PC-3 (cell line): ENCODE measurements around the gene TELO2. TPM values are rescaled to one million over a fixed set of nuclear protein-coding genes. Genes with fewer than 3 reads are reported as not detected.

Source experiments
- ATAC-seq: fragments of 200-7000 bp; cut with Tn5 transposase; 2 replicates; pipeline ENCODE4 v1.9.1; 2020; ENCODE audit warnings: mild to moderate bottlenecking, moderate library complexity
- BruUV-seq: library from RNA; stranded (reverse); fragments of 400-500 nt; replicated peaks from 2 replicates; lab custom pipeline; 2021; lab: Mats Ljungman, UMichigan
- CTCF ChIA-PET: fragments of 300-600 bp; sonication (Branson Sonifier 250); formaldehyde crosslinking; loops from one replicate; lab custom pipeline; 2022; ENCODE audit warnings: antibody characterized with exemption; lab: Charles Lee
- POLR2A ChIA-PET: fragments of 300-600 bp; sonication (Branson Sonifier 250); formaldehyde crosslinking; loops from one replicate; lab custom pipeline; 2022; ENCODE audit warnings: antibody characterized with exemption; ENCODE audit not compliant: unreplicated experiment; lab: Charles Lee
- DNase-seq: peaks from one replicate; pipeline ENCODE4 v3.0.0-alpha.2; 2015
- H2AFZ ChIP-seq: fragments of 300-600 bp; sonication (generic); 2 replicates; pipeline ENCODE4 v1.6.0; 2016; ENCODE audit warnings: antibody characterized with exemption, low read length
- H3F3A ChIP-seq: fragments of 300-600 bp; sonication (generic); one replicate; pipeline ENCODE4 v1.6.0; 2017; ENCODE audit warnings: antibody characterized with exemption, low read length, control low read depth, mild to moderate bottlenecking; ENCODE audit not compliant: unreplicated experiment
- H3K27ac ChIP-seq: fragments of 300-600 bp; sonication (generic); 2 replicates; pipeline ENCODE4 v1.5.1; 2016; ENCODE audit warnings: mild to moderate bottlenecking, low read length
- H3K27me3 ChIP-seq: fragments of 300-600 bp; sonication (generic); 2 replicates; pipeline ENCODE4 v1.6.1; 2016; ENCODE audit warnings: low read length, mixed read lengths
- H3K36me3 ChIP-seq: fragments of 300-600 bp; sonication (generic); 2 replicates; pipeline ENCODE4 v1.6.1; 2016; ENCODE audit warnings: low read depth, mixed run types, low read length, mixed read lengths
- H3K4me1 ChIP-seq: fragments of 300-600 bp; sonication (generic); 2 replicates; pipeline ENCODE4 v1.5.1; 2016; ENCODE audit warnings: low read length; ENCODE audit not compliant: insufficient read depth
- H3K4me2 ChIP-seq: fragments of 300-600 bp; sonication (generic); 2 replicates; pipeline ENCODE4 v1.6.0; 2016; ENCODE audit warnings: low read length
- H3K4me3 ChIP-seq: fragments of 300-600 bp; sonication (generic); 2 replicates; pipeline ENCODE4 v1.5.1; 2016; ENCODE audit warnings: mild to moderate bottlenecking, low read length, mixed read lengths
- H3K79me2 ChIP-seq: fragments of 300-600 bp; sonication (generic); 2 replicates; pipeline ENCODE4 v1.6.1; 2017; ENCODE audit warnings: low read length, mixed read lengths
- H3K9ac ChIP-seq: fragments of 300-600 bp; sonication (generic); 2 replicates; pipeline ENCODE4 v1.6.0; 2016; ENCODE audit warnings: mild to moderate bottlenecking, low read length
- H3K9me2 ChIP-seq: fragments of 300-600 bp; sonication (generic); replicated peaks from 2 replicates; pipeline ENCODE4 v1.6.1; 2016; ENCODE audit warnings: mixed run types, low read length, mixed read lengths
- H3K9me3 ChIP-seq: fragments of 300-600 bp; sonication (generic); 2 replicates; pipeline ENCODE4 v1.6.1; 2016; ENCODE audit warnings: low read length, mixed read lengths
- H4K20me1 ChIP-seq: fragments of 300-600 bp; sonication (generic); 2 replicates; pipeline ENCODE4 v1.6.1; 2016; ENCODE audit warnings: low read length, mixed read lengths
- CTCF ChIP-seq: fragments of 300-600 bp; sonication (generic); conservative IDR thresholded peaks from 2 replicates; pipeline ENCODE4 v1.5.1; 2017; ENCODE audit warnings: antibody characterized with exemption, low read depth, mild to moderate bottlenecking, low read length
- EZH2 ChIP-seq: fragments of 300-600 bp; sonication (generic); IDR thresholded peaks from one replicate; pipeline ENCODE4 v1.6.1; 2017; ENCODE audit warnings: antibody characterized with exemption, mild to moderate bottlenecking, low read length; ENCODE audit not compliant: unreplicated experiment
- EZH2phosphoT487 ChIP-seq: fragments of 300-600 bp; sonication (generic); IDR thresholded peaks from 2 replicates; pipeline ENCODE4 v1.6.1; 2018; ENCODE audit warnings: mild to moderate bottlenecking, antibody characterized with exemption, low read length, borderline replicate concordance
- intact Hi-C: fragments of 100-400 bp; cut with micrococcal nuclease; formaldehyde crosslinking; loops from 2 replicates; pipeline ENCODE4 v1.9.0; 2023
- total RNA-seq: library from RNA; depleted of rRNA; stranded (reverse); fragments of >200 nt; gene quantifications from 2 replicates; pipeline ENCODE4 v1.2.3, GENCODE V29; 2014

Gene TELO2
- total RNA-seq, 1 experiment from 2014 or later: 37.8 TPM

- Histone ChIP-seq H3K4me1 (peaks cover 7% of the 10 kb centered on the region; the same call in 1 of the 2 replicates), H3K9ac (no peak overlapping the region), H3F3A (no peaks in the 10 kb centered on the region), H3K9me2 (no peaks in the 10 kb centered on the region), H4K20me1 (no peaks in the 10 kb centered on the region), H3K4me2 (no peak overlapping the region), H3K9me3 (no peaks in the 10 kb centered on the region), H3K79me2 (no peaks in the 10 kb centered on the region), H3K27me3 (no peaks in the 10 kb centered on the region), H2AFZ (no peak overlapping the region), H3K4me3 (no peak overlapping the region), H3K36me3 (no peaks in the 10 kb centered on the region), H3K27ac (no peak overlapping the region)
- TF ChIP-seq EZH2phosphoT487 (no peak), EZH2 (no peak), CTCF (no peak)
- ChIA-PET CTCF (no interaction called here), POLR2A (no interaction called here)
- ATAC-seq (no peak), DNase-seq (no peak)
- intact Hi-C loops: no loop called here
- BruUV-seq: no TSS peak
Measured at GRCh38 chr16:1550069-1550468, 56.9 kb downstream of the TELO2 start.

- H4K20me1 ChIP-seq: no peaks in the 10 kb centered on the region
- no peak overlapping the region for H3K9ac ChIP-seq
- intact Hi-C loops: no loop called here
- H3K27me3 ChIP-seq: no peaks in the 10 kb centered on the region
- no peak overlapping the region for H3K4me2 ChIP-seq
- H3K4me1 ChIP-seq: peaks cover 7% of the 10 kb centered on the region; the same call in 1 of the 2 replicates
- no peak for DNase-seq
- no peaks in the 10 kb centered on the region for H3K9me3 ChIP-seq
- no peak for ATAC-seq
- no peak overlapping the region for H3K4me3 ChIP-seq
- POLR2A ChIA-PET: no interaction called here
- H3K9me2 ChIP-seq: no peaks in the 10 kb centered on the region
- H3K79me2 ChIP-seq: no peaks in the 10 kb centered on the region
- no peak overlapping the region for H2AFZ ChIP-seq
- H3F3A ChIP-seq: no peaks in the 10 kb centered on the region
- no TSS peak for BruUV-seq
- CTCF ChIA-PET: no interaction called here
- TF ChIP-seq CTCF: no peak
- no peaks in the 10 kb centered on the region for H3K36me3 ChIP-seq
- H3K27ac ChIP-seq: no peak overlapping the region
Measured at GRCh38 chr16:1550696-1551095, 57.5 kb downstream of the TELO2 start.

GRCh38 chr16:1551166-1551565 is 58.0 kb downstream of the TELO2 start:
- no peak overlapping the region for H3K4me2 ChIP-seq
- BruUV-seq: no TSS peak
- POLR2A ChIA-PET: no interaction called here
- H2AFZ ChIP-seq: no peak overlapping the region
- CTCF ChIA-PET: no interaction called here
- no peaks in the 10 kb centered on the region for H3K9me3 ChIP-seq
- no peaks in the 10 kb centered on the region for H3K9me2 ChIP-seq
- no peaks in the 10 kb centered on the region for H4K20me1 ChIP-seq
- intact Hi-C loops: no loop called here
- no peaks in the 10 kb centered on the region for H3K79me2 ChIP-seq
- TF ChIP-seq EZH2phosphoT487 (no peak), EZH2 (no peak), CTCF (no peak)
- no peaks in the 10 kb centered on the region for H3K36me3 ChIP-seq
- no peaks in the 10 kb centered on the region for H3K27me3 ChIP-seq
- no peak overlapping the region for H3K4me3 ChIP-seq
- ATAC-seq (no peak), DNase-seq (no peak)
- no peak overlapping the region for H3K27ac ChIP-seq
- no peak overlapping the region for H3K9ac ChIP-seq
- H3F3A ChIP-seq: no peaks in the 10 kb centered on the region
- peaks cover 7% of the 10 kb centered on the region; the same call in 1 of the 2 replicates for H3K4me1 ChIP-seq
